GM21619 (cell line): ENCODE measurements around the gene PTPRJ.
"Not testable (repeated sequence)": the region's sequence is repeated elsewhere in the genome, so short reads cannot be mapped to it uniquely, and the experiment has no call there.

ENCODE experiments used
- ATAC-seq: cut with Tn5 transposase; IDR thresholded peaks from one replicate; pipeline ENCODE4 v1.9.1; 2021; ENCODE audit not compliant: unreplicated experiment

PTPRJ gene

DNA sequence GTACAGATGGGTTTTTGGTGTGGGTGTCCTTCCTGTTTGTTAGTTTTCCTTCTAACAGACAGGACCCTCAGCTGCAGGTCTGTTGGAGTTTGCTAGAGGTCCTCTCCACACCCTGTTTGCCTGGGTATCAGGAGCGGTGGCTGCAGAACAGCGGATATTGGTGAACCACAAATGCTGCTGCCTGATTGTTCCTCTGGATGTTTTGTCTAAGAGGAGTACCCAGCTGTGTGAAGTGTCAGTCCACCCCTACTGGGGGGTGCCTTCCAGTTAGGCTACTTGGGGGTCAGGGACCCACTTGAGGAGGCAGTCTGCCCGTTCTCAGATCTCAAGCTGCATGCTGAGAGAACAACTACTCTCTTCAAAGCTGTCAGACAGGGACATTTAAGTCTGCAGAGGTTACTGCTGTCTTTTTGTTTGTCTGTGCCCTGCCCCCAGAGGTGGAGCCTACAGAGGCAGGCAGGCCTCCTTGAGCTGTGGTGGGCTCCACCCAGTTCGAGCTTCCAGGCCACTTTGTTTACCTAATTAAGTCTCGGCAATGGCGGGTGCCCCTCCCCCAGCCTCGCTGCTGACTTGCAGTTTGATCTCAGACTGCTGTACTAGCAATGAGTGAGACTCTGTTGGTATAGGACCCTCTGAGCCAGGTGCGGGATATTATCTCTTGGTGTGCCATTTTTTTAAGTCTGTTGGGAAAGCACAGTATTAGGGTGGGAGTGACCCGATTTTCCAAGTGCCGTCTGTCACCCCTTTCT lies 210.7 kb downstream of the PTPRJ start:
- not testable (repeated sequence) for ATAC-seq

DNA sequence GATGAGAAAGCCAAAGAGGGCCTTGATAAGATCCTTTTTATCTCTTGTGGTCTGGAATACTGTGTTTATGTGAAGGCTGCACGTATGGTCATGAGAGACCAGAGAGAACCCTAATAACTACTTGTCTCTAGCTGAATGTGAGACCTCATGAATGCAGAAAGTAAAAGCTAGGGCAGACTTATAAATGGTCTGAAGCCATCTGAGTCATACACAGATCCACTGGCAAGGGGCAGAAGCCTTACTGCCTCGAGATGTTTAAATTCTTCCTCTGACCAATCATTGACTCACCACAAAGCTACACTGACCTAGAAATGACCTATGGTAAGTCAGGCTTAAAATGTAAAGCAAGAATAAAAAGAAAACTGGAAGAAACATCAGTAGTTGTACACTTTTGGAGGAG lies 213.5 kb downstream of the PTPRJ start:
- ATAC-seq = no peak

DNA sequence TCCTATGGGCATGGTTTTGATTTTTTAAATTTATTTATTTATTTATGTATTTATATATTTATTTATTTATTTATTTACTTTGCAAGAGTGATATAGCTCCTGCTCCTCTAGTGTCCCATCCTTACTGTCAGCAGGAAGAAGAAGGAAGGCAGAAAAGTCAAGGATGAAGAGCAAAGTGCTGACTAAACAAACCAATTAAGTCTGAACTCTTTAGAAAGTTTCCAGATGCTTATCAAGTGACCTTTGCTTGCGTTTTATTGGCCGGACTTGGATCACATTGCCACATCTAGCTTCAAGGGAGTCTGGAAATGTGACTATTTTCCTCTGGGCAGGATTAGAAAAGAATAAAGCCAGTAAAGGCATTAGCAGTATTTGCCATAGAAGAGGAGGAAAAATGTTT lies 227.5 kb downstream of the PTPRJ start:
- no peak for ATAC-seq

DNA sequence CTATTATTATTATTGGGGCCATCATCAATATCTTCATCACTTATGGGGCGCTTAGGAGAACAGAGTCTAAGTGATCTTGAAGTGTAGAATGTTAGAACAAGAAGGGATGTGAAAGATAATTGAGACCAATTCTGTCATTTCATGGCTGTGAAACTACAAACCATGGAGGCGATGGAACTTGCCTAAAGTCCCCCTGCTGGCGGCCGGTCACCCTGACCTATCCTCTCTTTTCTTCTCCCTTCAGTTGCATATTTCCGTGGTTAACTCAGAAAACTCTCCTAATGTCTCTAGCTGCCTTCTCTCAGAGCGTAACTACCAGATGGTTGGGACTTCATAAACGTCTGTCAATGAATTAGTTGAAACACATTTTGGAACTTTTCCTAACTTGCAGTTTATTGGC lies 229.7 kb downstream of the PTPRJ start:
- no peak for ATAC-seq

DNA sequence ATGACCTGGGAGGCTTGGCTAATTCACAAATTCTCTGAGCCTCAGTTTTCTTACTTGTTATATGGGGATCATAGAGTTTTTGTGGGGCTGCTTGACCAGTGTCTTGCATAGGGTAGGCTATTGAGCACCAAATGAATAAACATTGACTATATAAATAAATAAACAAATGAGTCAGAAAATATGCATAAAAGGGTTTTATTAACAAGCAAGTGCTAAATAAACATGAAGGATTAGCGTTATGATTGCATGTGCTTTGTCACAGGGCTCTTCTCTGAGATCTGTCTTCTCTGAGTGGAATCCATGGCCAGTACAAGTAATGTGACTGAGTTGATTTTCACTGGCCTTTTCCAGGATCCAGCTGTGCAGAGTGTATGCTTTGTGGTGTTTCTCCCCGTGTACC lies 236.2 kb downstream of the PTPRJ start, which contains the start of gene OR4B1:
Gene OR4B1, plus strand, starts transcription at position 301 of the 400 bp plus-strand sequence. Its CDS starts 0 bp downstream, at position 301.
- no peak for ATAC-seq
